CMK (cell line): ENCODE results near the gene RAVER2.

Experiments
- DNase-seq: peaks from one replicate; pipeline ENCODE4 v3.0.0-alpha.2; 2010; ENCODE audit warnings: low read depth

The RAVER2 gene

DNA sequence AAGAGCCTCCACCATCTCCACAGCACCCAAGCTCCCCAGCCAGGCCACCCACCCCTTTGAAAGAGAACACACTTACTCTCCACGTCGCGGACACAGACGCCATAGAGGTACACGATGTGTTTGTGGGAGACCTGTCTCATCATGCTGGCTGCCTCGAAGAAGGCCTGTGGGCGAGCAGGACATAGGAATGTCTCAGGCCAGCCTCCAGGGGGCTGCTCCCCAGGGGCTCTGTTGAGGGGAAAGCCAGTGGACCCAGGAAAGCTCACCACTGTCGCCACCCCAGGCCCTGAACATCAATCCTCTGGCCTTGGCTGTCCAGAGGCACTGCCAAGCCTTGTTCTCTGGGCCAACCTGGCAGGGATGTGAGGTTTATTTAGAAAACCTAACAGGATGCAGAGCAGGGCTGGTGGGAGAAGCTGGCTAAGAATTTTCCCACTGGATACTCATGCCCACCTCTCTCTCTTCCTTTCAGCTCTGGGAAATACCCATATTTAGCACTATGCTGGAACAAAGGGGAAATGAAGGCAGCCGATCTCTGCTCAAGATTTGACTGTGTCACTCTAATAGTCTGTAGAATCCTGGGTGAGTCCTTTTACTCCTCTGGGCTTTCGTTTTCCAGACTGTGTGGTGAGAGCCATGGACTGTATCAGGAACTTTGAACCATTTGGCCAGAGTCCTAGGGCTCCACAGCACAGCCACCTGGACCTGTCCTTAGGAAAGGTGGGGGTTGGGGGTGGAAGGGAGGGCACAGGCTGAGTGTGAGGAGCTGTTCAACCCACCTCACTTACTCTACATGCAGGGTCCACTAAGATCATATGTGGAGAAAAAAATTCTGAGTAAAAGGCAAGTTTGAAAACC lies 101.9 kb downstream of the RAVER2 start:
- DNase-seq, result no peak

DNA sequence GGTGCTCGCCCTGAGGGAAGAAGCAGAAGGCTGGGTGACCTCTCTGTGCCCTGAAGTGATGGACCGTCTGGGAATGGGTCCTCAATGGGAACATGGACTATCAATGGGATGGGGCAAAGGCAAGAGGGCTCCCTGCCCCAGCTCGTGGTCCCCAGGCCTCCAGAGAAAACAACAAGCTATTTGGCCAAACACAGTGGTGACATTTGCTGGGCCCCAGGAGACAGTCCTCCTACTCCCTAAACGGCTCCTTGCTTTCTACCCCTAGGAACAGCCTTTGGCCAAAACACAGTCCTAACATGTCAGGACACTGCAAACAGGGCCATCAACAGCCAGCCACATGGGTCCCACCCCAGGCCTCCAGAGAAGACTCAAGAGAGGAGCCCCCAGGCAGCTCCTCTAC lies 102.8 kb downstream of the RAVER2 start:
- no peak for DNase-seq

DNA sequence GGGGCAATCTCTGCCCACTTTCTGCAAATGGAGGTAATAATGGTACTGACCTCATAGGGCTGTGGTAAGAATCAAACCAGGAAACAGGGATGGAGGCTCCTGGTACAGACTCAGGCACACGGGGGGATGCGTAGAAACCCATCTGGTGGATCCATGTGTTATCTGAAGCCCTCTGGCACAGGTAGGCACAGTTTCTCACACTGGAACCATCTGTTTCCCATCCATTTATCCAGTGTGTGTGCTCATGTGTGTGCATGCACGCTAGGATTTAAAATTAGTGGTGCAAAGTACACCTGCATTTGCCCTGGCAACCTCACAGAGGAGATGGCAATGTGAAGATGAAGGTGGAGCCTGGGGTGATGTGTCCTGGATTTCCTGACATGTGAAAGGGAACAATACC lies 103.3 kb downstream of the RAVER2 start:
- no peak for DNase-seq

DNA sequence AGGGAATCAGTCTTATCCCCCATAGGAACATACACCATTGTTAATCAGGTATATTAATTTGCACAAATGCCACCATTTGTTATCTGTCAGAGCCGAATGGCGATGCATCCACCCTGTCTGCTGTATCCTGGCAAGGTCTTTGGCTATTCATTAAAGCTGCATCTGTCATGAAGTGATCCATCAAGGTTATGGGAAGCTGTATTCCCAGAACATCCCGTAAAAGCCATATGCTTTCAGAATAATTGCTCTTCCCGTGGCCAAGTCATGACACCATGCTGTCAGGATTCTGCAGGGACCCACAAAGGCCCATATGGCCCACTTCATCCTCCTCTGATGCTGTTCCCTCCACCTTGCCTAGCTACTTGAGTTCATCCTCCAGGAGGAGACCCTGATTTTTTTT lies 103.9 kb downstream of the RAVER2 start:
- no peak for DNase-seq

DNA sequence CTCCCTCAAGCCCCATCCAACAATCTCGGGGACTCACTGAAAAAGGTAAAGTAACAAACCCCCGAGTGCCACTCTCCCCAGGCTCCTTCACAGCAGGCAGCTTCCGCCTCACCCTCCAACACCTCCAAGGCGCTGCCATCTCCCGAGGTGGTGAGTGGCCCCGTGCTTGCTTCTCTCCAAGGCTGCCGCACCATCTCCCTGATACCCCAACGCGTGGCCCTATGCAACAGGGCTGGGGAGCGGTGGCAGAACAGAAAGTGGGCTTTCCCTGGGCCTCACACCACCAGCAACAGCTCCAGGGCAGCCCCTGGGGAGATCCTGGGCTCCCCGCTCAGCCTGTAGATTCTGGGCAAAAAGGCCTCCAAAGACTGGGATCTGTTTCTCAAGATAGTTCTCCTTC lies 105.1 kb downstream of the RAVER2 start:
- DNase-seq, result no peak

DNA sequence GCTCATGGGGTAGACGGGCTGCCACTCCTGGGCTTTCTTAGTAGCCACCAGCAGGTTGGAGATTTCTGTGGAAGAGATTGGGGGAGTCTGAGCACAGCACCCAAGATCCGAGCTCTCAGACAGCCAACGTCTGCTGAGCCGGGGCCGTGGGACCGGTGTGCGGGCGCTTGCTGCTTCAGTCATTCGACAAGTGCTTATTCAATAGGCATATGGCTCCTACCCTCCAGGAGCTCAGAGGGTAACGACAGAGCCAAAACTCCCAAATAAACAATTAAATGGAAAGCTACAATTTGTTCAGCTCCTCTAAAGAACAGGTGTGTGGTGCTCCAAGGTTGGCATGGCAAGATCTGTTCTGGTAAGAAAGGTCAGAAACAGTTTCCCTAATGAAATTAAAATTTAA lies 106.0 kb downstream of the RAVER2 start:
- no peak for DNase-seq

DNA sequence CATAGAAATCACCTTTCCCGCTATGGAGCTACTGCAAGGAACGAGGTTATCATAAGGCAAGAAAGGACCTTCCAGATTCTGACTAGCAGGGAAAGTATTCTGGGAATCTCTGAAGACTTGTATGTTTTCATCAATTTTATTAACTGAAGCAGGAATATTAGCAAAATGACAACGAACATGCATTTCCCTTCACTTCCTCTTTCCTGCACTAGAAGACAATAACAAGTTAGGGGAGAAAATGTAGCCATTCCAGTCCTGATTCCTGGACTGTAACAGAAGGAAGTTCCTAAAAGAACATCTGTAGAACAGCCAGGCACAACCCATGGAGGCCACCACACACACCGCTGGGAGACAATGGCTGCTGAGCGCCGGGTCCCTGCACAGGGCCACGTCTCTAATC lies 106.8 kb downstream of the RAVER2 start:
- no peak for DNase-seq

DNA sequence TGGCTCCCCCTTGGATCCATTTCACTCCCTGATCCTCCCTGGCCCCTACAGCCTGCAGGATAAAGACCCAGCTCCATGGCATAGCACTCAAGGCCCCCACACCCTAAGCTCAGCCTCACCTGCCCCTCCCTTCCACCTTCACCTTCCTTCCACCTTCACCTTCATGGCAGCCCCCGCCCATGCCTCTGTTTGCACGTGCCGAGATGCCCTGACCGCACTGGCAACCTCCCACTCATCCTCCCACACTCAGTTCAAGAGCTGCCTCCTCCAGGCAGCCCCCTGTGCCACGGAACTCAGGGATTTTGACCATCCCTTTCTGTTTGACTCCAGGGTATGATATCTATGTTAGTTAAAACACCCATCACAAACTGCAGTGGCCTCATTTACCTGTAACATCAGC lies 109.8 kb downstream of the RAVER2 start:
- DNase-seq, result no peak

DNA sequence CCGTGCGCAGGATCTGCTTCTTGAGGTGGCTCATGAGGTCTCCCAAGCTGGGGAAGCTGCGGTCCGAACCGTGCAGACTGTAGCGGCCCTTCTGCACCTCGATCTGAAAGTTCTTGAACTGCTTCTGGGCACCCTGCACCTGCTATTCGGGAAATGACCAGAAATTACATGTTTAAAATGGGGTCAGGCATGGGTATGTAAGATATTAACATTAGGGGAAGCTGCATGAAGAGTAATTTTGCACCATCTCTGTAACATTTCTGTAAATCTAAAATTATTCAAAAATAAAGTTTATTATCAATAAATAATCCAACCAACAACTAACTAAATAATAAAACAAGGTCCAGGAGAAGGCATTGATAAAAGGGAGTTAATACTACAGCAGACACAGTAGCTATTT lies 110.7 kb downstream of the RAVER2 start:
- DNase-seq, result no peak

DNA sequence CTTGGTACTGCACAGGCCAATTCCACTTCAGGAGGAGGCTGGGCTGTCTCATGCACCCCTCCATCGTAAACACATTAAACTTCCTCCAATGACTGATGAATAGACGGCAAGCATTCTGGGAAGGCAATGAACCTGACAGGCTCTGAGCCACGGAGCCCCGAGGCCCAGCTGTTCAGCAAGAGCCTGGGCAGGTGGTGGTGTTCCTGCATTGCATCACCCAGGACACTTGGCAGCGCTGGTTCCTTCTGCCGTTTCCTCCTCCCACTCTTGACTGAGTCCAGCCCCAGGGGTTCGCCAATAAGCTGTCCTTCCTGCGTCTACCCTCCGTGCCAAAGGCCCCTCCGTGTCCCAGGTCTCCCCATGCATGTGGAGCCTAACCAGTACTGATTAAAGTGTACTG lies 111.7 kb downstream of the RAVER2 start:
- DNase-seq, result no peak

DNA sequence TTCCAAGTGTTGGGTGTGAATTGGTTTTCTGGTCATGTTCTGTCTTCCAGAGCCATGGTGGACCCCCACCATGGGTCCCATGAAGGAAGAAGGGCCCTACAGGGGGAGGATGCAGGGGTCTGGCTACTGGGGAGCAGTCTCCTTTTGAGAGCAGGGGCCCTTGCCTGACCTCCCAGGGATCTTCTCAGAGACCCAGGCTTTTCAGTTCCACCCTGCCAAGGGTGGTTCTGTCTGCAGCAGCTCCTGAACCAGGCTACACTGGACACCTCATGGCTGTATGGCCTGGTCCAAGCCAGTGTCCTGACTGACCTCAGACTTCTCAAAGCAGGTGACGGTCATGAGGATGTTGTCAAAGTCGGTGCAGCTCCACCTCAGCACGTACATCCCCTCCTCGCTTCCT lies 112.5 kb downstream of the RAVER2 start:
- no peak for DNase-seq

DNA sequence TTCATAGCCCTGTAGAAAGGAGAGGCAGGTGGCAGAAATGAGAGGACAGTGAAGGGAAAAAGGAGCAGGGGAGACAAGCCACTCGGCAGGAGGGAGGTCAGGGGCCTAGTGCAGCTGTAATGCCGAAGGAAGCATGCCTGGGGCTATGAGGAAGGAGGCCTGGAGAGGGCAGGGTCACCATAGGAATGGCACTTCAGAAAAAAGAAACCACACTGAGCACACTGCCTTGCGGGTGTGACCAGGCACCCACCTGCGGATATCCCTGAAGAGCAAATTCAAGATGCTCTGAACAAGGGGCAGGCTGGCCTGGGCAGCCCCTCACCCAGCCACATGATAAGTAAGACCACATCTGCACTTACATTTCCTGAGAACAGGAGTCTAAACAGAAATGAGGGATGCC lies 116.7 kb downstream of the RAVER2 start:
- no peak for DNase-seq

DNA sequence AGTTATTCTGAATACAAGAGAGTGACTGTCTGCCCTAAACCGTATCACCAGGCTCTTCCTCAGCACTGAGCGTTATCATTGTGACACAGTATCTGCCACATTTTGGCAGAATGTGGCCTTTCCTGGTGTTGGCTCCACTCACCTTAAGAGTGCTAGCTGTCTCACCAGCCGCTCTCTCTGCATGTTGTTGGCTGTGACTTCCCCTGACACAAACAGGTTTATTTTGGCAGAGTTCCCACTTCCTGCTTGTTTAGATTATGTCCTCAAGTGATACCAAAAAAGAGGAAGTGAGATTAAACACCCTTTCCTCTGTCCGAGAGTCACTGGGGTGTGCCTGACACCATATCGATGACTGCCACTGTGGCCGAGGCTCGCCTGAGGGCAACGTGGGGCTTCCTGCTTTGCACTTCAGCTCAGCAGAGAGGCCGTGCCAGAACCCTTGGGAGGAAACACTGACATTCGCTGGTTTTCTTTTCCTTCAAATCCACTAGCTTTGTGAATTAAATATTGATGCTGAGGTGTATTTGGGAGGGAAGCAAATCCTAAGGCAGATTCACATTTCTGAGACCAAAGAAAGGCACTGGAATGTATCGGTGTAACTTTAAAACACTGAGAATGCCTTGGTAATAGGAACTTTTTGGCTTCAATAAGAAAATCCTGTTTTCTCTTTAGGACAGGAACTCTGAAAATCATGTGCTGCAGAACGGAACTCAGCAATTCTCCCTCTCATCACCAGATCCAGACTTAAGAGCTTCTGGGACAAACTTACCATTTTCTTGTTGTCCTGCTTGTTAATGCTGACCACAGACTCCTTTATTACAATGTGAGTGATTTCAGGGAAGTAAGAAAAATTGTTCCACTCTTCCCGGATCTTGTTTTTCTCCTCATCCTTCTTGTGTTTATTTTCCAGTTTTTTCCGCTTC lies 119.4 kb downstream of the RAVER2 start:
- peak; percentile 100 for DNase-seq

DNA sequence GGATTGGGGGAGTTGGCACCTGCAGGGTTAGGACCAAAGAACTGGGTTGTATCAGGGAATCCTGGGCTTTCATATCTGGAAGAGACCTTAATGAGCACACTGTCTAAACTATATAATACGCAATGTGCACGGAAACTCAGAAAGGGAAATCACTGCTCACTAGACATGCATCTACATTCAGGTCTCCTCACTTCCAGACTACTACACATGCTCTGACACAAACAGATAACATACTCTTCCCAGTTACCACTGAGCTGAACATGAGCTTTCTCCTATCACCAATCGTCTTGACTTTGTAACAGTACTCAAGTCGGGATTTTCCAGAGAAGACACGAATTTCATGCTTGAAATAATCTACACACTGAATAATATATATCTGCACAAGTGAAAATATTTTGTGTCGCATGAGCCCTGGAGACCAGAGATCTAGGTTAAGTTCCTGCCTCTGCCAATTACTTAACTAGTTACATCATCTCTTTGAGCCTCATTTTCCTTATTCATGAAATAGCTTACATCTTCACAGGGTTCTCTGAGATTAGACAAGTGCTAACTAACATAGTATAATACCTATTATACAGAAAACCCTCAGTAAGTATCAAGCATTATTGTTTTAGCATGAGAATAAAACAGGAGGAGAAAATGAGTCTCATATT lies 120.4 kb downstream of the RAVER2 start:
- no peak for DNase-seq

DNA sequence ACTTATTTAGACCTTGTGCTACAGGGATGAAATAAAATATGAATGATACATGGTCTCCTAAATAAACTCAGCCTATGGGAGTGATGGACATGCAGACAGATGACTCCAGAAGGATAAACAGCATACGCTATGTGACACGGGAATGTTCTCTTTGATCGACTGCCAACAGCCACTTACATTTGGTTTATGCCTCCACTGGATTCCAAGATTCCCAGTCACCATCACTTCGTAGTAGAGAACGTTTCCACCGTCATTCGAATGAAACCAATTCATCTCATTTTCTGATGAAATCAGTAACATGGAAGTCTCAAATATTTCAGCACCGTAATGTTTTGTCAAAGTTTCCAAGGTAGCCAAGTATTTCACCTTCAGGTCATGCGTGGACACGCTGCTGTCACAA lies 121.8 kb downstream of the RAVER2 start:
- DNase-seq, result no peak

DNA sequence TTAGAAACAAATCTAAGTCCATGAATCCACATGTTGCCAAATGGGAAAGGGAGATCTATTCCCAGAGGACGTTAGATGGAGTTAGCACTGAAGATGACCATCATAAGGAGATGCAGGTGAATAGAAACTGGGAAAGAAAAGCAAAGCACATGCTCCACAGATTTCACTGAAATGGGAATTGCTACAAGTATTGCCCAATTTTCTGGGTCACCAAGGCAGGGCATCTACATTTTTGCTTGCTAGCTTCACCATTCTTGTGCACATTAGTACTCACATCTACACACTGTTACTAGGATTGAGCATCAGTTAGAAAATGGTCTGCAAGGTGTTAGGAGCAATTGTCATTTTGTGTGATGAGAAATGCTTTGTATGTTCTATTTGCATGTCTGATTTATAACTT lies 122.4 kb downstream of the RAVER2 start:
- no peak for DNase-seq

DNA sequence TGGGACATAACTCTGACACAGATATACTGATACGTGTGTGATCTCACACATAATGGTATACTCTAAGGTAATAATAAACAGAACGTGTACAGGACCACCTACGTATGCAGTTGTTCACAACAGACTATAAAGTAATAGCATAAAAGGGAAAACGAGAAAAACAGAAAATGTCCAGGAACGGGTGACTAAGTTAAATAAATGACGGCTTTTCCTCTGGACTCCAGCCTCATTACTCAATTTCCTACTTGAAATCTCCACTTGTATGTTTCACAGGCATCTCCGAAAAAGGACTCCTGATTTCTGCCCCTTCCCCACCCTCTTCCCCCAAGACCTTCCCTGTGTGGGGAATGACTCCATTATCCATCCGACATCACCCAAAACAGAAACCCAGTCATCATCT lies 126.4 kb downstream of the RAVER2 start:
- no peak for DNase-seq

DNA sequence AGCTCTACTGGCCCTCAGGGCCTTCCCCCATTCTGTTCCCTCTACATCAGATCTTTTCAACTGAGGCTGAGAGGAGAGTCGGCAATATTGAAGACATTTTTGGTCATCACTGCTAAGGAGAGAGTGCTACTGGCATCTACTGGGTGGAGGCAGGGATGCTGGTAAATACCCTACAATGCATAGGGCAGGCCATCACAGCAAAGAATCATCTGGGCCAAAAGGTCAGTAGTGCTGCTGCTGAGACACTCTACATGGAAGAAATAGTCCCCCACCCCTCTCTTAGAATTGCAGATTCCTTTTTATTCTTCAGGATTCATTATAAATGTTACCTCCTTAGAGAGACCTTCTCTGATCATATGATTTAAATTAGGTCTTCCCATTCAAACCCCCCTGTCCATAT lies 127.2 kb downstream of the RAVER2 start:
- no peak for DNase-seq

DNA sequence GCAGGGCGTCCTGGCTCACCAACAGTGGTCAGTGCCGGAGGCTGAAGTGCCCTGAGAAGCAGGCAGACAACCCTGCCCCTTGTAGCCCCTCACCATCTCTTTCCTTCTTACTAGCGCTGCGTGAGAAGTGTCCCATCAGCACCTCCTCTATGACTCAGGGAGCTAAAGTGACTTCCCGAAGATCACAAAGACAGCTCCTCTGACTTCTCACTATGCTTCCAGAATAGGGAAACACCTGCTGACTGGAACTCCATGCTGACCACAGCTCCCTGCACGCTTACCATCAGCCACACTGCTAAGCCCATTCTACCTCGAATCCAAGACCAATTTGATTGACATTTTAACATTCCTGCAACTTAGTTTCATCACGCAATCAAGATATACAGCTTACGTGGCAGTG lies 128.7 kb downstream of the RAVER2 start:
- no peak for DNase-seq

DNA sequence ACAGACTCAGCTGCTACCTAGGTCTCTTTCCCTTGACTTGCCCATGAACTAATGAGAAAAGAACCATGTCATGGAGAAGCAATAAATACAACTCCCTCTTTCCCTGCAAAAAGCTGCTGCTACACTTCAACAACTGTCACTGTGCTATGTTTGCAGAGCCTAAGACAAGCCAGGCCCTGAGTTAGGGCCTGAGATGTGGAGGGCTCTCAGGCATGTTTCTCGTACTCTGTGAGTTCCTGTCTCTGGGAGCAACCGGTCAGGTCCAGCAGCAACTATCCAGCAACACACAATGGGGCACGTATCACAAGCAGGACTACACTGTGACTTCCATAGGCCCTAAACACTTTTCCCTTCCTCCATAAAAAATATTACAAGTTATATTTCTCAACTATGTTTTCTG lies 129.8 kb downstream of the RAVER2 start:
- no peak for DNase-seq

DNA sequence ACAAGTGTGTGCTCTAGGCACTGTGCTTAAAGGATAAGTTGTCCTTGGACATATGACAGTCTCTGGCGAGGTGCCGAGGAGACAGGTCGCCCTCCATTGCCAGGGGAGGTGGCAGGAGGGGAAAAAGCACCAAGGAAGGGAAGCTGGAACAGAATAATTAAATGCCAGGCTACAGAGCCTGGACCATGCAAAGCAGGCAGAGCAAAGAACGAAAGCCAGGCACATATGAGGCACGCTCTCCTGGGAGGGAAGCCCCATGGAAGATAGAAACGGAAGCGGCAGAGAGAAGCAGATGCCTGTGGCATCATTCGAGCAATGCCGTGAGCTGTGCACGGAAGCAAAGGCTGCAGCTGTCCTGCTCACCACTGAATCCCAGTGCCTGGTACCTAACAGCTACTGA lies 130.2 kb downstream of the RAVER2 start:
- no peak for DNase-seq

DNA sequence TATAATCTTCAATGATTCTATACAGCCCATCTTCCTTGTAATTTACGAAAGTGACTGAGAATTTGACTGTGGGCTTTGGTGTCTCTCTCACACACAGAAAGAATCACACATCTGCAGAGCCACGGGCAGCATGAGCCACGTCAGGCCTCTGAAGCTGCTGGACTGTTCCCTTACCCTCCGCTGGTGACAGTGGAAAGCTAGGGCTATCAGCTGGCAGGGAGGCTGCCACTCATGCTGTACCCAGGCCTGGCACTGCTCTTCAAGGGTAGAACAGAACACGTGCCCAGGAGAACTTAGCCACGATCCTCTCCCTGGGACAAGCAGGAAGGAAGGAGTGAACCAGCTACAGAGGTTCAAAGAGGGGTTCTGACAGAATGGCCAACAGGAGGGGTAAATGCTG lies 130.7 kb downstream of the RAVER2 start:
- no peak for DNase-seq

DNA sequence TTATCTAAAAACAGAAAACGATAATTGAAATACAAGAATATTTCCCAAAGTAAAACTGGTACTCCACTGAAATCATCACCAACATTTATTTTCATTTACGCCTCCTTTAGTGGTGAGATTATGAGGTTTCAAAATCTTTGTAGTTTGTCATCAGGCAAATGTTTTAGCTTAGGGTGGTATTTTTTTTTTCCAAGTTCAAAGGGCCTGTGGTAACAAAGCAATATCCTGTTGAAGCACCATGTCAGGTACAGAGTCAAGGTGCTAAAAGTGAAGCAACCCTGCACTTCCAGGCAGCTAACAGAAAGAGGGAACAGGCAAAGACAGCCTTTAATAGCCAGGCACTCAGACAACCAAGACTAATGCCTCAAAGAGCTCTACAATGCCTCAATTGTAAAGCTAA lies 132.3 kb downstream of the RAVER2 start:
- no peak for DNase-seq
